H9 (cell line): ENCODE results near the gene PLGRKT. TPM values are rescaled to one million over a fixed set of nuclear protein-coding genes. Genes with fewer than 3 reads are reported as not detected.

Experiments used
- DNase-seq: peaks from one replicate; pipeline ENCODE4 v3.0.0-alpha.2; 2017
- H2AFZ ChIP-seq: one replicate; pipeline ENCODE4 v1.6.1; 2013; ENCODE audit warnings: mild to moderate bottlenecking, low read length, control low read depth, moderate library complexity
- H2AK5ac ChIP-seq: 2 replicates; pipeline ENCODE4 v1.6.1; 2013; ENCODE audit warnings: low read length, control low read depth, mixed read lengths; ENCODE audit not compliant: insufficient read length
- H2BK120ac ChIP-seq: one replicate; pipeline ENCODE4 v1.6.1; 2013; ENCODE audit warnings: low read depth, mild to moderate bottlenecking, low read length, control low read depth, inconsistent platforms; ENCODE audit not compliant: poor library complexity, severe bottlenecking
- H2BK12ac ChIP-seq: 2 replicates; pipeline ENCODE4 v1.6.1; 2013; ENCODE audit warnings: low read length, control low read depth, mixed read lengths, low read depth; ENCODE audit not compliant: insufficient read length
- H2BK15ac ChIP-seq: 2 replicates; pipeline ENCODE4 v1.6.1; 2013; ENCODE audit warnings: low read depth, low read length, control low read depth
- H2BK20ac ChIP-seq: one replicate; pipeline ENCODE4 v1.6.1; 2013; ENCODE audit warnings: low read depth, mild to moderate bottlenecking, low read length, control low read depth, inconsistent platforms; ENCODE audit not compliant: poor library complexity, severe bottlenecking
- H2BK5ac ChIP-seq: 2 replicates; pipeline ENCODE4 v1.6.1; 2013; ENCODE audit warnings: low read length, control low read depth, mixed read lengths; ENCODE audit not compliant: insufficient read length
- H3K14ac ChIP-seq: 2 replicates; pipeline ENCODE4 v1.6.1; 2013; ENCODE audit warnings: low read length, control low read depth; ENCODE audit not compliant: insufficient read depth
- H3K18ac ChIP-seq: 2 replicates; pipeline ENCODE4 v1.6.1; 2013; ENCODE audit warnings: low read depth, mild to moderate bottlenecking, mixed read lengths, low read length, control low read depth; ENCODE audit not compliant: insufficient read length
- H3K23ac ChIP-seq: 2 replicates; pipeline ENCODE4 v1.6.1; 2013; ENCODE audit warnings: low read length, control low read depth, mixed read lengths, low read depth; ENCODE audit not compliant: insufficient read length
- H3K23me2 ChIP-seq: 2 replicates; pipeline ENCODE4 v1.6.1; 2013; ENCODE audit warnings: low read depth, mild to moderate bottlenecking, mixed read lengths, low read length, control low read depth; ENCODE audit not compliant: insufficient read length, poor library complexity, severe bottlenecking
- H3K27ac ChIP-seq: 2 replicates; pipeline ENCODE4 v1.5.1; 2013; ENCODE audit warnings: low read length, control low read depth, mixed read lengths, low read depth; ENCODE audit not compliant: insufficient read length
- H3K27me3 ChIP-seq: 2 replicates; pipeline ENCODE4 v1.6.1; 2013; ENCODE audit warnings: low read length, control low read depth, inconsistent platforms; ENCODE audit not compliant: insufficient read depth
- H3K4ac ChIP-seq: 2 replicates; pipeline ENCODE4 v1.6.1; 2013; ENCODE audit warnings: low read depth, mild to moderate bottlenecking, control low read depth, inconsistent platforms, low read length, moderate library complexity
- H3K4me1 ChIP-seq: 2 replicates; pipeline ENCODE4 v1.6.1; 2013; ENCODE audit warnings: low read length, control low read depth, inconsistent platforms; ENCODE audit not compliant: insufficient read depth
- H3K4me2 ChIP-seq: 2 replicates; pipeline ENCODE4 v1.6.1; 2013; ENCODE audit warnings: low read length, control low read depth, mixed read lengths; ENCODE audit not compliant: insufficient read length, insufficient read depth
- H3K56ac ChIP-seq: 2 replicates; pipeline ENCODE4 v1.6.1; 2013; ENCODE audit warnings: low read depth, mild to moderate bottlenecking, mixed read lengths, low read length, control low read depth; ENCODE audit not compliant: insufficient read length
- H3K79me1 ChIP-seq: 2 replicates; pipeline ENCODE4 v1.6.1; 2013; ENCODE audit warnings: low read depth, mild to moderate bottlenecking, moderate library complexity, low read length, control low read depth, inconsistent platforms; ENCODE audit not compliant: insufficient read depth, poor library complexity, severe bottlenecking
- H3K79me2 ChIP-seq: 2 replicates; pipeline ENCODE4 v1.6.1; 2013; ENCODE audit warnings: low read length, control low read depth, inconsistent platforms; ENCODE audit not compliant: insufficient read depth
- H3K9ac ChIP-seq: 2 replicates; pipeline ENCODE4 v1.6.1; 2013; ENCODE audit warnings: low read length, control low read depth, mixed read lengths; ENCODE audit not compliant: insufficient read length; ENCODE audit errors: extremely low read depth
- H3K9me3 ChIP-seq: one replicate; pipeline ENCODE4 v1.6.1; 2013; ENCODE audit warnings: low read depth, low read length, inconsistent platforms; ENCODE audit not compliant: control insufficient read depth
- H3T11ph ChIP-seq: one replicate; pipeline ENCODE4 v1.6.1; 2013; ENCODE audit warnings: mild to moderate bottlenecking, low read length, control low read depth, inconsistent platforms
- H4K20me1 ChIP-seq: one replicate; pipeline ENCODE4 v1.6.1; 2013; ENCODE audit not compliant: control insufficient read depth, insufficient read length, insufficient read depth
- H4K5ac ChIP-seq: 2 replicates; pipeline ENCODE4 v1.6.1; 2013; ENCODE audit warnings: low read depth, mild to moderate bottlenecking, mixed read lengths, low read length, control low read depth; ENCODE audit not compliant: insufficient read length
- H4K8ac ChIP-seq: replicated peaks from 2 replicates; pipeline ENCODE4 v1.6.1; 2013; ENCODE audit warnings: low read length, control low read depth, mixed read lengths, low read depth; ENCODE audit not compliant: insufficient read length
- H4K91ac ChIP-seq: 2 replicates; pipeline ENCODE4 v1.6.1; 2013; ENCODE audit warnings: low read depth, mild to moderate bottlenecking, moderate library complexity, mixed read lengths, low read length, control low read depth; ENCODE audit not compliant: insufficient read length
- H3K27ac Mint-ChIP-seq, 3 experiments: 2 replicates in 2 of 3; 3 replicates in 1 of 3; pipeline ENCODE4 v1.8.0; 2020 to 2021; ENCODE audit warnings: mixed read lengths in 3 of 3, mild to moderate bottlenecking in 1 of 3, moderate library complexity in 1 of 3
- H3K27me3 Mint-ChIP-seq: 2 replicates; pipeline ENCODE4 v1.8.0; 2021; ENCODE audit warnings: low read depth, mild to moderate bottlenecking, moderate library complexity, mixed read lengths
- H3K36me3 Mint-ChIP-seq, 3 experiments: 2 replicates in 2 of 3; 3 replicates in 1 of 3; pipeline ENCODE4 v1.8.0; 2020 to 2021; ENCODE audit warnings: low read depth in 3 of 3, mixed read lengths in 3 of 3; ENCODE audit not compliant: insufficient read depth in 1 of 3
- H3K4me1 Mint-ChIP-seq, 2 experiments: 2 replicates each; pipeline ENCODE4 v1.8.0; 2020; ENCODE audit warnings: mixed read lengths in 2 of 2
- H3K4me3 Mint-ChIP-seq, 2 experiments: 2 replicates in 1 of 2; 3 replicates in 1 of 2; pipeline ENCODE4 v1.8.0; 2020 to 2021; ENCODE audit warnings: mild to moderate bottlenecking in 2 of 2, mixed read lengths in 2 of 2, moderate library complexity in 1 of 2
- H3K9me3 Mint-ChIP-seq, 2 experiments: 2 replicates in 1 of 2; 3 replicates in 1 of 2; pipeline ENCODE4 v1.8.0; 2020; ENCODE audit warnings: mild to moderate bottlenecking in 2 of 2, mixed read lengths in 2 of 2, moderate library complexity in 1 of 2
- WGBS: extraction: QIAGEN DNeasy Blood & Tissue Kit; methylation state at CpG from one replicate; pipeline ENCODE4 v1.1.7; 2013; ENCODE audit warnings: missing lambda C conversion rate, low lambda C conversion rate, mixed read lengths; ENCODE audit not compliant: insufficient read length; ENCODE audit errors: extremely low coverage; 5-methylcytosine and 5-hydroxymethylcytosine counted together
- total RNA-seq: library from RNA; stranded (reverse); gene quantifications from 2 replicates; pipeline ENCODE4 v1.2.1, GENCODE V29; 2021
- TF ChIP-seq, protein P1 (sequence below): fragments of 200-600 bp; sonication (generic); conservative IDR thresholded peaks from 3 replicates; pipeline ENCODE4 v1.8.0; 2021; ENCODE audit warnings: antibody characterized with exemption, mild to moderate bottlenecking

PLGRKT gene
- total RNA-seq, 1 experiment from 2014 or later: 19.6 TPM

DNA sequence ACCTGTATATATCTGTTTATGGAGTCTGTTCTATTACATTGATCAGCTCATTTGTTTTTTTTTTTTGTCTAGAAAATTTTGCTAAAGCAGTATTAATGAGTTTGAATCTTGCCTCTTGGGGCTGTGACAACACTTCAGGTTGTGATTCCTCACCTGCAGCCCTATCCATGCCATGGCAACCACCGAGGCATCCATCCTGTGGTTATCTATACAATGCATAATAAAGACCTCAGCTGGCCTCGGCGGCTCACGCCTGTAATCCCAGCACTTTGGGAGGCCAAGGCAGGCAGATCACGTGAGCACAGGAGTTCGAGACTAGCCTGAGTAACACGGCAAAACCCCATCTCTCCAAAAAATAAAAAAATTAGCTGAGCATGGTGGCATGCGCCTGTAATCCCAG is 44.5 kb upstream of the PLGRKT start:
- H3K79me1 ChIP-seq: no peaks in the 10 kb centered on the region
- no peaks in the 10 kb centered on the region for H3K79me2 ChIP-seq
- no peak overlapping the region for H4K5ac ChIP-seq
- H3K9me3 Mint-ChIP-seq: peaks cover 7% of the 10 kb centered on the region in 2 experiments; a peak in 4 of 5 replicates
- no peaks in the 10 kb centered on the region for H3K27me3 ChIP-seq
- no peak overlapping the region for H3K9ac ChIP-seq
- H3K4me1 ChIP-seq: no peaks in the 10 kb centered on the region
- H2BK5ac ChIP-seq: no peak overlapping the region
- no peak overlapping the region for H3K23ac ChIP-seq
- H3K23me2 ChIP-seq: no peaks in the 10 kb centered on the region
- no peak overlapping the region for H3K4me2 ChIP-seq
- H3K27me3 Mint-ChIP-seq: peaks cover 1% of the 10 kb centered on the region; the same call in 1 of the 2 replicates
- TF ChIP-seq, protein P1, sequence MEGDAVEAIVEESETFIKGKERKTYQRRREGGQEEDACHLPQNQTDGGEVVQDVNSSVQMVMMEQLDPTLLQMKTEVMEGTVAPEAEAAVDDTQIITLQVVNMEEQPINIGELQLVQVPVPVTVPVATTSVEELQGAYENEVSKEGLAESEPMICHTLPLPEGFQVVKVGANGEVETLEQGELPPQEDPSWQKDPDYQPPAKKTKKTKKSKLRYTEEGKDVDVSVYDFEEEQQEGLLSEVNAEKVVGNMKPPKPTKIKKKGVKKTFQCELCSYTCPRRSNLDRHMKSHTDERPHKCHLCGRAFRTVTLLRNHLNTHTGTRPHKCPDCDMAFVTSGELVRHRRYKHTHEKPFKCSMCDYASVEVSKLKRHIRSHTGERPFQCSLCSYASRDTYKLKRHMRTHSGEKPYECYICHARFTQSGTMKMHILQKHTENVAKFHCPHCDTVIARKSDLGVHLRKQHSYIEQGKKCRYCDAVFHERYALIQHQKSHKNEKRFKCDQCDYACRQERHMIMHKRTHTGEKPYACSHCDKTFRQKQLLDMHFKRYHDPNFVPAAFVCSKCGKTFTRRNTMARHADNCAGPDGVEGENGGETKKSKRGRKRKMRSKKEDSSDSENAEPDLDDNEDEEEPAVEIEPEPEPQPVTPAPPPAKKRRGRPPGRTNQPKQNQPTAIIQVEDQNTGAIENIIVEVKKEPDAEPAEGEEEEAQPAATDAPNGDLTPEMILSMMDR: no peak
- no peak overlapping the region for H2BK20ac ChIP-seq
- no peaks in the 10 kb centered on the region for H4K20me1 ChIP-seq
- H3K27ac ChIP-seq: no peak overlapping the region
- H3K36me3 Mint-ChIP-seq: peaks cover 2 to 8% (median 4%) of the 10 kb centered on the region in 3 experiments; a peak in 3 of 7 replicates
- no peak overlapping the region for H3K14ac ChIP-seq
- no peak overlapping the region for H4K8ac ChIP-seq
- H4K91ac ChIP-seq: no peak overlapping the region
- H3K27ac Mint-ChIP-seq: no peak overlapping the region; a peak in 1 of 7 replicates
- no peak overlapping the region for H2BK120ac ChIP-seq
- H3K4me3 Mint-ChIP-seq: no peak overlapping the region
- H2AFZ ChIP-seq: no peak overlapping the region
- no peaks in the 10 kb centered on the region for H3K9me3 ChIP-seq
- no peak overlapping the region for H2BK15ac ChIP-seq
- H2AK5ac ChIP-seq: no peak overlapping the region
- H3K56ac ChIP-seq: no peak overlapping the region
- no CpG with 5 or more reads among the region's 8 CpGs for whole genome bisulfite sequencing
- DNase-seq: no peak
- no peak overlapping the region for H3T11ph ChIP-seq
- no peak overlapping the region for H3K4ac ChIP-seq
- H3K4me1 Mint-ChIP-seq: peaks cover 6 to 7% of the 10 kb centered on the region in 2 experiments
- no peak overlapping the region for H3K18ac ChIP-seq
- no peak overlapping the region for H2BK12ac ChIP-seq
